ENCODE data around the gene OR2G2. TPM values are rescaled to one million over a fixed set of nuclear protein-coding genes. Genes with fewer than 3 reads are reported as not detected.

OR2G2 gene
- total RNA-seq, 1 experiment from 2014 or later: not detected

Small RNAs within 50 kb of the gene (small RNA-seq; reads per million reads assigned to genes)
- gene RF00026: not detected

Other genes starting within 250 kb of the OR2G2 start
- 10.3 TPM in 2 replicates for gene NLRP3, start 172.2 kb upstream of the OR2G2 start, total RNA-seq (2014; rRNA removed; shearing (Covaris generic))
- not detected in 2 replicates for gene OR2B11, start 130.3 kb upstream of the OR2G2 start, total RNA-seq (2014; rRNA removed; shearing (Covaris generic))
- gene OR2C3, start 51.9 kb upstream of the OR2G2 start, total RNA-seq (2014; rRNA removed; shearing (Covaris generic)): not detected in 2 replicates
- gene GCSAML, start 39.2 kb upstream of the OR2G2 start, total RNA-seq (2014; rRNA removed; shearing (Covaris generic)): not detected in 2 replicates
- not detected in 2 replicates for gene OR2G3, start 17.2 kb downstream of the OR2G2 start, total RNA-seq (2014; rRNA removed; shearing (Covaris generic))
- not detected in 2 replicates for gene OR13G1, start 91.4 kb downstream of the OR2G2 start, total RNA-seq (2014; rRNA removed; shearing (Covaris generic))
- not detected in 2 replicates for gene OR6F1, start 128.3 kb downstream of the OR2G2 start, total RNA-seq (2014; rRNA removed; shearing (Covaris generic))
- gene OR14K1, start 150.3 kb downstream of the OR2G2 start, total RNA-seq (2014; rRNA removed; shearing (Covaris generic)): not detected in 2 replicates
- gene OR14A2, start 159.8 kb downstream of the OR2G2 start, total RNA-seq (2014; rRNA removed; shearing (Covaris generic)): not detected in 2 replicates
- not detected in 2 replicates for gene OR1C1, start 172.2 kb downstream of the OR2G2 start, total RNA-seq (2014; rRNA removed; shearing (Covaris generic))
- not detected in 2 replicates for gene OR14A16, start 235.8 kb downstream of the OR2G2 start, total RNA-seq (2014; rRNA removed; shearing (Covaris generic))

Data from HT1080 (cell line).